ENCODE results near the gene SERPINE1. TPM values are rescaled to one million over a fixed set of nuclear protein-coding genes. Genes with fewer than 3 reads are reported as not detected.
A peak's percentile ranks its signal among the peaks of the same experiment; 100 is the strongest.

Gene SERPINE1
- total and polyA plus RNA-seq, 2 of the 13 experiments (the other 11 are each of a cell fraction or from before 2014, with no cell fraction given) = 21.2 to 1,576 TPM

DNA sequence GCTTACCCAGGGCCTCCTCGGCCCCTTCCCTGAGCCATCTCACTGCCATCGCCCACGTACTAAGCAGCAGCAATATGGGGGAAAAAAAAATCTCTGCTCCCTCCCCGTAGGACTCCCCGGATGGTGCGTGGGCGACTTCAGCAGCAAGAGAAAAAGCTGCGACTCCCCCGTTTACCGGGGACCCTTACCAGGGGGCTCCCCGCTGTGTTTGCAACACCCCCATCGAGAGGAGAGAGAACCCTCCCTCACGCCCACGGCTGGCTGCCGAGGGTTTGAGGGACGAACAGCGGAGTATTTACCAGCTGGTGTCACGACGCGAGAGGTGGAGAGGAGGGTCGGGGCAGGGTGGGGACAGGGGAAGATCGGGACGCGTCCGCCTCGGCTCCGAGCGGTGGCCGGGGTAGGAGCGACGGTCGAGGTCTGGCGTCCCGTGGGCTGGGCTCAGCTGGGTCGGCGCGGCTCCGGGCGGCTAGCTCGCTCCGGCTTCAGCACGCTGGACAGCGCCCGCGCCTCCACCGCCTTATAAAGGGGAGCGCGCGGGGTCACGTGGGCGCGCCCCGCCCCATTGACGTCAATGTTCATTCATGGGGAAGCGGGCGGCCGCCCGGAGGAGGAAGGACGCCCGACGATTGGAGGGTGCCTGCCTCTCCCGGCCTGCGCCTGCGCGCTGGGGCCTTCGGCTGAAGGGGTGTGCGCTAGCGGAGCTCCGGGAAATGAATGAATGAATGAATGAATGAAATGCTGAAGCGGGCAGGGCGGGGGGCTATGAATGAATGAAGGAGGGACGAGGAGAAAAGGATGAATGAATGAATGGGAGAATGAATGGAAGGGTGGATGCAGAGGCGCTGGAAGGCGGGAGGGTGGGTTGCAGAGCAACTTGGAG, 38.4 kb downstream of the SERPINE1 start, which contains the start of gene VGF (continued):
- TF ChIP-seq MEIS2 (CRISPR knock-in tag; IDR thresholded peaks at IDR 0.05) (peak; percentile 99), CHD2 (IDR thresholded peaks at IDR 0.05; ENCODE audit: low read depth, low read length) (no peak), SNAPC2 (CRISPR knock-in tag; IDR thresholded peaks at IDR 0.05) (peak; percentile 92), ZNF124 (CRISPR knock-in tag; IDR thresholded peaks at IDR 0.05) (peak; percentile 99), ELF1 (CRISPR knock-in tag; IDR thresholded peaks at IDR 0.05) (peak; percentile 74), TBL1XR1 (IDR thresholded peaks at IDR 0.05; ENCODE audit: borderline replicate concordance, low read length, partially characterized antibody) (no peak), SPEN (CRISPR knock-in tag; IDR thresholded peaks at IDR 0.05; ENCODE audit: low read depth) (peak; percentile 94), XBP1 (CRISPR knock-in tag; IDR thresholded peaks at IDR 0.05) (peak; percentile 95), MXI1 (IDR thresholded peaks at IDR 0.05; ENCODE audit: borderline replicate concordance, low read depth, low read length) (peak; percentile 96), DNMT1 (CRISPR knock-in tag; IDR thresholded peaks at IDR 0.05) (peak; percentile 96), RORA (CRISPR knock-in tag; IDR thresholded peaks at IDR 0.05) (no peak), NFRKB (IDR thresholded peaks at IDR 0.05) (no peak), ZNF549 (CRISPR knock-in tag; IDR thresholded peaks at IDR 0.05) (no peak), KMT2A (CRISPR knock-in tag; IDR thresholded peaks at IDR 0.05) (peak; percentile 54; the same call in 1 of the 2 replicates), KMT2B (CRISPR knock-in tag; IDR thresholded peaks at IDR 0.05) (peak; percentile 90), PHF8 (CRISPR knock-in tag; IDR thresholded peaks at IDR 0.05) (0 out of 2 replicates have a peak, but pooled peaks have one; percentile 28)
- TF ChIP-seq, protein P1, sequence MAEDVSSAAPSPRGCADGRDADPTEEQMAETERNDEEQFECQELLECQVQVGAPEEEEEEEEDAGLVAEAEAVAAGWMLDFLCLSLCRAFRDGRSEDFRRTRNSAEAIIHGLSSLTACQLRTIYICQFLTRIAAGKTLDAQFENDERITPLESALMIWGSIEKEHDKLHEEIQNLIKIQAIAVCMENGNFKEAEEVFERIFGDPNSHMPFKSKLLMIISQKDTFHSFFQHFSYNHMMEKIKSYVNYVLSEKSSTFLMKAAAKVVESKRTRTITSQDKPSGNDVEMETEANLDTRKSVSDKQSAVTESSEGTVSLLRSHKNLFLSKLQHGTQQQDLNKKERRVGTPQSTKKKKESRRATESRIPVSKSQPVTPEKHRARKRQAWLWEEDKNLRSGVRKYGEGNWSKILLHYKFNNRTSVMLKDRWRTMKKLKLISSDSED (CRISPR knock-in tag; IDR thresholded peaks at IDR 0.05) = no peak
- TF ChIP-seq, protein P2, sequence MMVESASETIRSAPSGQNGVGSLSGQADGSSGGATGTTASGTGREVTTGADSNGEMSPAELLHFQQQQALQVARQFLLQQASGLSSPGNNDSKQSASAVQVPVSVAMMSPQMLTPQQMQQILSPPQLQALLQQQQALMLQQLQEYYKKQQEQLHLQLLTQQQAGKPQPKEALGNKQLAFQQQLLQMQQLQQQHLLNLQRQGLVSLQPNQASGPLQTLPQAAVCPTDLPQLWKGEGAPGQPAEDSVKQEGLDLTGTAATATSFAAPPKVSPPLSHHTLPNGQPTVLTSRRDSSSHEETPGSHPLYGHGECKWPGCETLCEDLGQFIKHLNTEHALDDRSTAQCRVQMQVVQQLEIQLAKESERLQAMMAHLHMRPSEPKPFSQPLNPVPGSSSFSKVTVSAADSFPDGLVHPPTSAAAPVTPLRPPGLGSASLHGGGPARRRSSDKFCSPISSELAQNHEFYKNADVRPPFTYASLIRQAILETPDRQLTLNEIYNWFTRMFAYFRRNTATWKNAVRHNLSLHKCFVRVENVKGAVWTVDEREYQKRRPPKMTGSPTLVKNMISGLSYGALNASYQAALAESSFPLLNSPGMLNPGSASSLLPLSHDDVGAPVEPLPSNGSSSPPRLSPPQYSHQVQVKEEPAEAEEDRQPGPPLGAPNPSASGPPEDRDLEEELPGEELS (CRISPR knock-in tag; IDR thresholded peaks at IDR 0.05) = peak; percentile 77
- TF ChIP-seq, protein P3, sequence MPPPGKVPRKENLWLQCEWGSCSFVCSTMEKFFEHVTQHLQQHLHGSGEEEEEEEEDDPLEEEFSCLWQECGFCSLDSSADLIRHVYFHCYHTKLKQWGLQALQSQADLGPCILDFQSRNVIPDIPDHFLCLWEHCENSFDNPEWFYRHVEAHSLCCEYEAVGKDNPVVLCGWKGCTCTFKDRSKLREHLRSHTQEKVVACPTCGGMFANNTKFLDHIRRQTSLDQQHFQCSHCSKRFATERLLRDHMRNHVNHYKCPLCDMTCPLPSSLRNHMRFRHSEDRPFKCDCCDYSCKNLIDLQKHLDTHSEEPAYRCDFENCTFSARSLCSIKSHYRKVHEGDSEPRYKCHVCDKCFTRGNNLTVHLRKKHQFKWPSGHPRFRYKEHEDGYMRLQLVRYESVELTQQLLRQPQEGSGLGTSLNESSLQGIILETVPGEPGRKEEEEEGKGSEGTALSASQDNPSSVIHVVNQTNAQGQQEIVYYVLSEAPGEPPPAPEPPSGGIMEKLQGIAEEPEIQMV (CRISPR knock-in tag; IDR thresholded peaks at IDR 0.05; ENCODE audit: low read depth) = peak; percentile 94; the same call in 1 of the 2 replicates
- TF ChIP-seq, protein P4, sequence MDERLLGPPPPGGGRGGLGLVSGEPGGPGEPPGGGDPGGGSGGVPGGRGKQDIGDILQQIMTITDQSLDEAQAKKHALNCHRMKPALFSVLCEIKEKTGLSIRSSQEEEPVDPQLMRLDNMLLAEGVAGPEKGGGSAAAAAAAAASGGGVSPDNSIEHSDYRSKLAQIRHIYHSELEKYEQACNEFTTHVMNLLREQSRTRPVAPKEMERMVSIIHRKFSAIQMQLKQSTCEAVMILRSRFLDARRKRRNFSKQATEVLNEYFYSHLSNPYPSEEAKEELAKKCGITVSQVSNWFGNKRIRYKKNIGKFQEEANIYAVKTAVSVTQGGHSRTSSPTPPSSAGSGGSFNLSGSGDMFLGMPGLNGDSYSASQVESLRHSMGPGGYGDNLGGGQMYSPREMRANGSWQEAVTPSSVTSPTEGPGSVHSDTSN (CRISPR knock-in tag; IDR thresholded peaks at IDR 0.05) = no peak

Measured in HepG2 (cell line).